Naive thymus-derived CD4-positive, alpha-beta T cell (primary cell): ENCODE data around the gene DNAJC1. TPM values are rescaled to one million over a fixed set of nuclear protein-coding genes. Genes with fewer than 3 reads are reported as not detected.

Experiments
- ATAC-seq: fragments of 150-1000 bp; cut with Tn5 transposase; 2 replicates; pipeline ENCODE4 v1.10.0; 2021; ENCODE audit warnings: mild to moderate bottlenecking, moderate library complexity
- CTCF ChIA-PET: fragments of 350-600 bp; sonication (Branson Sonifier 250); formaldehyde crosslinking; loops from one replicate; lab custom pipeline; 2021; ENCODE audit warnings: antibody characterized with exemption; lab: Charles Lee
- POLR2A ChIA-PET: fragments of 350-600 bp; sonication (Branson Sonifier 250); formaldehyde crosslinking; loops from one replicate; lab custom pipeline; 2021; ENCODE audit warnings: antibody characterized with exemption, inconsistent platforms; lab: Charles Lee
- DNase-seq, 9 donors: peaks; one replicate each; pipeline versions ENCODE4 v3.0.0 to v3.0.0-alpha.2; 2020 to 2022; ENCODE audit warnings: mixed read lengths in 1 of 9
- H3K27ac ChIP-seq: one replicate; pipeline ENCODE4 v1.7.0; 2013; ENCODE audit warnings: mild to moderate bottlenecking, low read depth, low read length, moderate library complexity
- H3K27me3 ChIP-seq, 2 donors: one replicate each; pipeline ENCODE4 v1.7.0; 2013; ENCODE audit warnings: low read length in 2 of 2, mild to moderate bottlenecking in 2 of 2, moderate library complexity in 2 of 2; ENCODE audit not compliant: control insufficient read depth in 2 of 2, insufficient read depth in 2 of 2
- H3K36me3 ChIP-seq, 3 experiments: 1 replicate in 2 of 3; 2 replicates in 1 of 3; pipeline ENCODE4 v1.7.0; 2013; ENCODE audit warnings: low read length in 3 of 3, mild to moderate bottlenecking in 3 of 3, moderate library complexity in 1 of 3; ENCODE audit not compliant: insufficient read depth in 3 of 3, control insufficient read depth in 2 of 3
- H3K4me1 ChIP-seq, 2 donors: one replicate each; pipeline ENCODE4 v1.7.0; 2013; ENCODE audit warnings: low read length in 2 of 2, mild to moderate bottlenecking in 2 of 2, moderate library complexity in 1 of 2; ENCODE audit not compliant: control insufficient read depth in 2 of 2, insufficient read depth in 2 of 2
- H3K4me3 ChIP-seq: 2 replicates; pipeline ENCODE4 v1.7.0; 2013; ENCODE audit warnings: mild to moderate bottlenecking, low read length
- H3K9me3 ChIP-seq, 3 experiments: 1 replicate in 2 of 3; 2 replicates in 1 of 3; pipeline ENCODE4 v1.7.0; 2013; ENCODE audit warnings: low read length in 3 of 3; ENCODE audit not compliant: control insufficient read depth in 2 of 3
- H3K27ac Mint-ChIP-seq, 9 donors: one replicate each; pipeline ENCODE4 v1.8.0; 2020 to 2022; ENCODE audit warnings: mixed read lengths in 9 of 9, mild to moderate bottlenecking in 8 of 9, moderate library complexity in 5 of 9, inconsistent platforms in 2 of 9
- H3K27me3 Mint-ChIP-seq, 5 donors: one replicate each; pipeline ENCODE4 v1.8.0; 2021 to 2022; ENCODE audit warnings: mixed read lengths in 5 of 5, mild to moderate bottlenecking in 1 of 5
- H3K36me3 Mint-ChIP-seq, 5 donors: one replicate each; pipeline ENCODE4 v1.8.0; 2020 to 2022; ENCODE audit warnings: mixed read lengths in 5 of 5, mild to moderate bottlenecking in 3 of 5, inconsistent platforms in 1 of 5
- H3K4me1 Mint-ChIP-seq, 7 donors: one replicate each; pipeline ENCODE4 v1.8.0; 2020 to 2022; ENCODE audit warnings: mixed read lengths in 7 of 7, mild to moderate bottlenecking in 3 of 7, inconsistent platforms in 1 of 7
- H3K4me3 Mint-ChIP-seq, 10 donors: one replicate each; pipeline ENCODE4 v1.8.0; 2020 to 2022; ENCODE audit warnings: mild to moderate bottlenecking in 10 of 10, mixed read lengths in 10 of 10, moderate library complexity in 6 of 10, inconsistent platforms in 2 of 10
- H3K9me3 Mint-ChIP-seq, 11 donors: one replicate each; pipeline ENCODE4 v1.8.0; 2020 to 2022; ENCODE audit warnings: mixed read lengths in 11 of 11, mild to moderate bottlenecking in 4 of 11, inconsistent platforms in 1 of 11, moderate library complexity in 1 of 11
- intact Hi-C, 2 donors: fragments of 100-400 bp; cut with micrococcal nuclease; formaldehyde crosslinking; loops; one replicate each; pipeline ENCODE4 v1.15.1; 2023
- polyA plus RNA-seq, 2 donors: library from polyadenylated mRNA; unstranded; fragments of 300-500 nt; fragmentation: Illumina TruSeq; gene quantifications; one replicate each; pipeline ENCODE4 v1.2.3, GENCODE V29; 2021
- total RNA-seq, 6 experiments: library from RNA in 5 of 6; stranded (reverse) in 5 of 6; gene quantifications; 1 replicate in 5 of 6; 2 replicates in 1 of 6; pipeline ENCODE4 v1.2.3 and lab custom pipeline; 2021 to 2026

The DNAJC1 gene
- total and polyA plus RNA-seq, 7 experiments from 2014 or later, result 9.4 to 23.9 (median 12.1) TPM

DNA sequence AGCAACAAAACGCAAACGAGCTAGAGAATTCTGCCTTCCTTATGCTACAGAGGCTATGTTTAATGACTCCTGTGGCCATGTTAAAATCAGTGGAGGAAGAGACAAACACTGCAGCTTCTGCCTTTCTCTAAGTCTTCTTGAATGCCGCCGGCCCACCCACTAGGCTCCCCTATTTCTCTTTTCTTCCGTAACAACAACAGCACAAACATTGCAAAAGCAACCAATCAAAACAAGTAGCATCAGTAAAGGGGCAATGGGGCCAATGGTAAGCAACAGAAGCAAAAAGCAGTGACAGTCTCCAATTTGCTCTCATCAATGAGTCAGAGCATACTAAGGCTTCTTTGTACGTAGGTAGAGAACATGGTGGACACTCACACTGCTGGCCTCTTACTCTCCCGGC lies 26.8 kb downstream of the DNAJC1 start:
- Histone ChIP-seq H3K4me3 (no peak overlapping the region), H3K9me3 (no peaks in the 10 kb centered on the region), H3K36me3 (no peaks in the 10 kb centered on the region), H3K4me1 (no peaks in the 10 kb centered on the region), H3K27ac (no peak overlapping the region), H3K27me3 (no peaks in the 10 kb centered on the region)
- CTCF ChIA-PET, result interaction anchor here (0.6 kb wide), 1 partner anchor 573 kb away, joined by 3 read pairs; no protein-coding TSS in a partner anchor
- Mint-ChIP-seq H3K9me3 (no peaks in the 10 kb centered on the region), H3K36me3 (peaks cover 0 to 4% (median 0%) of the 10 kb centered on the region in 5 donors), H3K27me3 (no peaks in the 10 kb centered on the region), H3K4me3 (no peak overlapping the region), H3K27ac (no peak overlapping the region), H3K4me1 (peaks cover 0 to 23% (median 5%) of the 10 kb centered on the region in 7 donors)
- ATAC-seq (no peak), DNase-seq (no peak)
- POLR2A ChIA-PET, result no interaction called here
- intact Hi-C loops, result no loop called here

DNA sequence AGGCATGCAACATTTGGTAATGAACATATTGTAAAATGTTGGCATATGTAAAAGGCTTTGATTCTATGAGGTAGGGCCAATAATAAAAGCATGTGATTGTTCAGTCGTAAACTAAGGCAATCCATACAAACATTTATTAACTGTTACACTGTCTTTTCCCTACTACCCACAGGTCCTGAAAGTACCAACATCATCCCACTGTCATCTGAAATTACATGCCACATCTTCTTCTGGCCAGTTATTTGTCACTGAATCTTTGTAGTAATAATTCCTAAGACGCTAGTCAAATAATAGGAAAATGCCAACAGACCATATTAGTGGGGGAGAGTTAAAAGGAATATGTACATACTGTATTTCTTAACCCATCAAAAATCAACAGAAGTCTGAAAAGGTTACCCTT lies 27.2 kb downstream of the DNAJC1 start:
- Mint-ChIP-seq H3K4me1 (peaks cover 0 to 22% (median 5%) of the 10 kb centered on the region in 7 donors), H3K36me3 (peaks cover 0 to 4% (median 0%) of the 10 kb centered on the region in 5 donors), H3K27ac (no peak overlapping the region), H3K9me3 (no peaks in the 10 kb centered on the region), H3K4me3 (no peak overlapping the region), H3K27me3 (no peaks in the 10 kb centered on the region)
- ChIA-PET CTCF (interaction anchor here (0.6 to 0.7 kb wide), 2 partner anchors 573 to 577 kb away, joined by 3 read pairs; no protein-coding TSS in a partner anchor), POLR2A (no interaction called here)
- no peaks in the 10 kb centered on the region for H3K36me3 ChIP-seq
- no peaks in the 10 kb centered on the region for H3K9me3 ChIP-seq
- no peaks in the 10 kb centered on the region for H3K4me1 ChIP-seq
- no peak overlapping the region for H3K27ac ChIP-seq
- intact Hi-C loops, result no loop called here
- no peak for DNase-seq
- H3K27me3 ChIP-seq, result no peaks in the 10 kb centered on the region
- H3K4me3 ChIP-seq, result no peak overlapping the region
- ATAC-seq, result no peak

DNA sequence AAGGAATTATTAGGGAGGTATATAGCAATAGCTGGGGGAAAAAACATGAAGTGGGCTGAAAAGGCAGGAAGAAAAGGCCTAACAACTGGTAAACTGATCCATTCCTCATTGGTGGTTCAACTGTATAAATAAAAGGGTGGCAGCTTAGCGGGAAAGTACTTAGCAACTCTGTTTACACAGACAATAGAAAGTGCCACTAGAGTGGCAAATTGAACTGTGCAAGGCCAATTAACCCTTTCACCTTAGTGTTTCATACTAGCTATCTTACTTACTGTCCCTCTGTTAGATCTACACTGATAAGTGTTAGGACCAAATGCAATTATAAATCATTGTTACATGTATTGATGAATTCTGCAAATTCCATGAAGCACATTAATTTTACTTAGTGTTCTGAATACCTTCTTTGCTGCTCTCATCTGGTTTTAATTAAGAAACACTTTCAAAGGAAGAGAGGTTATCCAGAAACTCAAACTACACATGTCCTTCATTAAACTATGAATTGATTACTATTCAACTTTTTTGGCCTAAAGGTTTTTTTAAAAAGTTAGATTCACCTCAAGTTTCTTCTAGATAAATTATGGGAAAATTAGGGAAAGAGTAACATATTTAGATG lies 28.0 kb downstream of the DNAJC1 start:
- peaks cover 0 to 22% (median 5%) of the 10 kb centered on the region in 7 donors for H3K4me1 Mint-ChIP-seq
- Histone ChIP-seq H3K4me1 (no peaks in the 10 kb centered on the region), H3K4me3 (no peak overlapping the region), H3K27ac (no peak overlapping the region), H3K36me3 (no peaks in the 10 kb centered on the region), H3K27me3 (no peaks in the 10 kb centered on the region), H3K9me3 (no peaks in the 10 kb centered on the region)
- ATAC-seq (no peak), DNase-seq (no peak)
- H3K27ac Mint-ChIP-seq, result no peak overlapping the region
- H3K27me3 Mint-ChIP-seq, result no peaks in the 10 kb centered on the region
- ChIA-PET POLR2A (no interaction called here), CTCF (interaction anchor here (0.7 kb wide), 1 partner anchor 578 kb away, joined by 3 read pairs; no protein-coding TSS in a partner anchor)
- no peak overlapping the region for H3K4me3 Mint-ChIP-seq
- no peaks in the 10 kb centered on the region for H3K36me3 Mint-ChIP-seq
- intact Hi-C loops, result no loop called here
- H3K9me3 Mint-ChIP-seq, result no peaks in the 10 kb centered on the region

GRCh38 chr10:21972584-21972983 lies 30.9 kb downstream of the DNAJC1 start:
- H3K27me3 ChIP-seq, result no peaks in the 10 kb centered on the region
- H3K4me3 ChIP-seq, result no peak overlapping the region
- no peaks in the 10 kb centered on the region for H3K9me3 ChIP-seq
- peaks cover 0 to 18% (median 5%) of the 10 kb centered on the region in 7 donors for H3K4me1 Mint-ChIP-seq
- ChIA-PET CTCF (no interaction called here), POLR2A (no interaction called here)
- DNase-seq (no peak), ATAC-seq (no peak)
- no peaks in the 10 kb centered on the region for H3K9me3 Mint-ChIP-seq
- H3K4me3 Mint-ChIP-seq, result no peak overlapping the region
- no peaks in the 10 kb centered on the region for H3K4me1 ChIP-seq
- no peaks in the 10 kb centered on the region for H3K27me3 Mint-ChIP-seq
- no peak overlapping the region for H3K27ac ChIP-seq
- H3K36me3 Mint-ChIP-seq, result peaks cover 0 to under 1% (median 0%) of the 10 kb centered on the region in 5 donors
- no peak overlapping the region for H3K27ac Mint-ChIP-seq
- intact Hi-C loops, result no loop called here
- no peaks in the 10 kb centered on the region for H3K36me3 ChIP-seq

GRCh38 chr10:21969326-21970287 lies 33.9 kb downstream of the DNAJC1 start:
- H3K27ac Mint-ChIP-seq, result no peak overlapping the region
- ChIA-PET CTCF (no interaction called here), POLR2A (no interaction called here)
- ATAC-seq (no peak), DNase-seq (no peak)
- Histone ChIP-seq H3K9me3 (no peaks in the 10 kb centered on the region), H3K27ac (no peak overlapping the region), H3K27me3 (no peaks in the 10 kb centered on the region), H3K4me3 (no peak overlapping the region), H3K36me3 (no peaks in the 10 kb centered on the region), H3K4me1 (no peaks in the 10 kb centered on the region)
- peaks cover 0 to 18% (median 4%) of the 10 kb centered on the region in 11 donors for H3K9me3 Mint-ChIP-seq
- intact Hi-C loops, result no loop called here
- H3K36me3 Mint-ChIP-seq, result peaks cover 0 to 17% (median 12%) of the 10 kb centered on the region in 5 donors
- no peaks in the 10 kb centered on the region for H3K27me3 Mint-ChIP-seq
- peaks cover 0 to 7% (median 0%) of the 10 kb centered on the region in 7 donors for H3K4me1 Mint-ChIP-seq
- no peak overlapping the region for H3K4me3 Mint-ChIP-seq

DNA sequence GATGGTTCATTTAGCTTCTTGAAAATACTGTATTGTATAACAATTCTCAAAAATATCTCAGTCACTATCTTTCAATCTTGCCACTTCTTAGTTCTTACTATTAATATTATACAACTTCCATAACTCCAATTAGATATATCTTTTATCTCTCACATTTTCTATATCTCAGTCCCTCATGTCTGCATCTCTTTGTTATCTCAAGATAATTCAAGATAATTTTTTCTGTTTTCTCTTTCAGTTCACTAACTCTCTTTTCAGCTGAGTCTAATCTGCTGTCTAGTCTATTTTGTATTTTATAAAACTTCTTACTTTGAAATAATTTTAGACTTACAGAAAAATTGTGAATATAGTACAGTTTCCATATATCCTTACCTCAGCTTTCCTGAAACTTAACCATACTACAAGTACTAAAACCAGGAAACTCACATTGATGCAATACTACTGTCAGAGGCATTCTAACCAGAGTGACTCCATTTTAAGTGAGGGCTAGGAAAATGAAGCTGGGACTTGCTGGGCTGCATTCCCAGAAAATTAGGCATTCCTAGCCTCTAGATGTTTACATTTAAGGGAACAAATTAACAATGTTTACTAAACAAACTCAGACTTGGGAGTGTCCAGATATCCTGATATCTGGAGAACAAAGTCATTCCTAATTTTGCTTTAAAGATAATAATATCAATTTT lies 38.4 kb downstream of the DNAJC1 start:
- no peaks in the 10 kb centered on the region for H3K36me3 ChIP-seq
- DNase-seq (no peak), ATAC-seq (no peak)
- Mint-ChIP-seq H3K4me3 (no peak overlapping the region), H3K27me3 (no peaks in the 10 kb centered on the region), H3K9me3 (peaks cover 0 to 19% (median 4%) of the 10 kb centered on the region in 11 donors), H3K27ac (no peak overlapping the region), H3K4me1 (peaks cover 0 to 11% (median 4%) of the 10 kb centered on the region in 7 donors), H3K36me3 (peaks cover 0 to 18% (median 12%) of the 10 kb centered on the region in 5 donors)
- no peak overlapping the region for H3K4me3 ChIP-seq
- intact Hi-C loops, result no loop called here
- ChIA-PET POLR2A (no interaction called here), CTCF (interaction anchor here (1.3 kb wide), 1 partner anchor 13 kb away, joined by 4 read pairs; no protein-coding TSS in a partner anchor)
- H3K27ac ChIP-seq, result no peak overlapping the region
- no peaks in the 10 kb centered on the region for H3K4me1 ChIP-seq
- no peaks in the 10 kb centered on the region for H3K27me3 ChIP-seq
- H3K9me3 ChIP-seq, result no peaks in the 10 kb centered on the region
